Measurements from ENCODE around the gene MRPL55. TPM values are rescaled to one million over a fixed set of nuclear protein-coding genes. Genes with fewer than 3 reads are reported as not detected.

MRPL55 gene
- polyA plus RNA-seq, 5 donors = 30.3 to 54.2 (median 38.9) TPM

DNA sequence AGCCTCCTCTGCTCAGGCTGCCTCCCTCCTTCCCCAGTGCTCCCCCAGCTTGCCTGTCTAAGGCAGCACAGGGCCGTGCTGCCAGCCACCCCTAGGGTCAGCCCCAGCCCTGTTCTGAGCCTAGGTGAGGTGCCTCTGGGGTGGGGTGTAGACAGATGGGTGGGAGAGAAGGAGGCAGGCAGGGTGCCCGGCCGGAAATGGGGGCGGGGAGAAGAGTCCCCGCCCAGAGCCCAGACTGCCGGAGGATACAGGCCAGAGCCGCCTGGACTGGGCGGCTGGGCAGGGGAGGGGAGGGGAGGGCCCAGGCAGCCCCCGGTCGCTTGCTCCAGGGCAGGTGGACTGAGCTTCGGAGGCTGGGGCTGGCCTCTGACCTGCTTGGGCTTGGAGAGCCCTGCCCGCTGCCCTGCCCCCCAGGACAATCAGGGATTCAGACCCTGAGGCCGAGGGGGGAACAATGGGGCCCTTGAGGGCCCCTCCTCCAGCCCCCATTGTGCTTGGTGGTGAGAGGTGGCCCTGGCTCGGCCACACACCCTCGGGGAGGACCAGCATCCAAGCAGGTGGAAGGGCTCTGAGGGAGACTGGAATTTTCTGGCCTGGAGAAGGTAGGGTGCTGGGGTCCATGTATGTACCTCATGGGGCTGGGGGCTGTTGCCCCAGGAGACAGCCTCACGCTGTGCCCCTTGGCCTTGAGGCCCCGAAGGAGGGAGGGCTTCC is 40.5 kb upstream of the MRPL55 start, which contains the start of gene GJC2:
Gene GJC2 (plus strand): TSS at position 525 of the 714 bp plus-strand sequence. CDS start 7,829 bp downstream, outside the sequence.
- DNase-seq = peak in 1 of 2 donors; percentile 52

GRCh38 chr1:228148935-228149405 is 39.9 kb upstream of the MRPL55 start:
- DNase-seq = no peak

DNA sequence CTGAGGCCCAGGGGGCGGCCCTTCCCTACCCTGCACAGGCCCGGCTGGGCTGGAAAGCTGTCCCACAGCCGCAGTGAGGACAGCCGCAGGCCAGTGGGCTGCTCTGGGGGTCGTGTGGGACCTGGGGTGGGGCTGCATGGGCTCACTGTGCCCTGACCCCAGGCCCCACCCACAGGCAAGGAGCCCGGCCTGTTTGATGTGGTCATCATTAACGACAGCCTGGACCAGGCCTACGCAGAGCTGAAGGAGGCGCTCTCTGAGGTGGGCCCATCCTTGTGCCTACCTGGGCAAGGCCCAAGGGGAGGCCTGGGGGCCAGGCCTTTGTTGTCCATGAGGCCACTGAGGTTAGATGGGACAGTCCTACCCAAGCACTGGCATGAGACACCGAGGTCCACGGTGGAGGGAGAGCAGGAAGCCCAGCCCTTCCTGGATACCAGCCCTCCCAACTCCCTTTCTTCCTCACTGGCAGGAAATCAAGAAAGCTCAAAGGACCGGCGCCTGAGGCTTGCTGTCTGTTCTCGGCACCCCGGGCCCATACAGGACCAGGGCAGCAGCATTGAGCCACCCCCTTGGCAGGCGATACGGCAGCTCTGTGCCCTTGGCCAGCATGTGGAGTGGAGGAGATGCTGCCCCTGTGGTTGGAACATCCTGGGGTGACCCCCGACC is 39.2 kb upstream of the MRPL55 start:
- no peak for DNase-seq

DNA sequence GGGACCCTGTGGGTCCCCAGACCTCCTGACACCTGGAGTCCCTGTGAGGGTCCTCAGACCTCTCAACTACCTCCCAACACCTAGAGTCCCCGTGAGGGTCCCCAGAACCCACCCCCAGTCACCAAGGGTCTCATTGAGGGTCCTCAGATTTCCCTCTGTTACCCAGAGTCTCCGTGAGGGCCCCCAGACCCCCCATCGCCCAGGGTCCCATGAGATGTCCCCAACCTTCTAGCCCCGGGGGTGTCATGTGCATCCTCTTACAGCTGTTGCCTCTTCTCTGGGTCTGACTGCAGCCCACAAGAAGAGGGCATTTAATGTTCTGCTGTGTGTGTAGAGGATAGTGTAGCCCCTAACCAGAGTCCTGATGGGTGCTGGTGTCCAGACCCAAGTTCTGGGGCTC is 38.7 kb upstream of the MRPL55 start:
- DNase-seq = no peak

DNA sequence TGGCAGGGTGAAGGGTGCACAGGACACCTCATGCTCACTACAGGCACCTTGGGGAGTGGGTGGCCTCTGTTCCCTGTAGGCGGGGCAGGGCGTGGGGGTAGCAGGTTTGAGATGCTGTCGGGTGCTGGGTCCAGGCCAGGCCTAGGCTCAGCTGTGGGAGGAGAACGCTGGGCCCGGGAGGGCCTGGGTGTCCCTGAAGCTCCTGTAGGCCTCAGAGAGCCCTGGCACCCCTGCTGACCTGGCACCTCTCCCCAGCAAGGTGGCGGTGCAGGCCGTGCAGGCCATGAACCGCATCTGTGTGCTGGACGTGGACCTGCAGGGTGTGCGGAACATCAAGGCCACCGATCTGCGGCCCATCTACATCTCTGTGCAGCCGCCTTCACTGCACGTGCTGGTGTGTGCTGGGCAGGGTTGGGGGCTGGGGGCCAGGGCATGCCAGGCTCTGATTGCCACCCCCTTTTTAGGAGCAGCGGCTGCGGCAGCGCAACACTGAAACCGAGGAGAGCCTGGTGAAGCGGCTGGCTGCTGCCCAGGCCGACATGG is 38.1 kb upstream of the MRPL55 start:
- no peak for DNase-seq

DNA sequence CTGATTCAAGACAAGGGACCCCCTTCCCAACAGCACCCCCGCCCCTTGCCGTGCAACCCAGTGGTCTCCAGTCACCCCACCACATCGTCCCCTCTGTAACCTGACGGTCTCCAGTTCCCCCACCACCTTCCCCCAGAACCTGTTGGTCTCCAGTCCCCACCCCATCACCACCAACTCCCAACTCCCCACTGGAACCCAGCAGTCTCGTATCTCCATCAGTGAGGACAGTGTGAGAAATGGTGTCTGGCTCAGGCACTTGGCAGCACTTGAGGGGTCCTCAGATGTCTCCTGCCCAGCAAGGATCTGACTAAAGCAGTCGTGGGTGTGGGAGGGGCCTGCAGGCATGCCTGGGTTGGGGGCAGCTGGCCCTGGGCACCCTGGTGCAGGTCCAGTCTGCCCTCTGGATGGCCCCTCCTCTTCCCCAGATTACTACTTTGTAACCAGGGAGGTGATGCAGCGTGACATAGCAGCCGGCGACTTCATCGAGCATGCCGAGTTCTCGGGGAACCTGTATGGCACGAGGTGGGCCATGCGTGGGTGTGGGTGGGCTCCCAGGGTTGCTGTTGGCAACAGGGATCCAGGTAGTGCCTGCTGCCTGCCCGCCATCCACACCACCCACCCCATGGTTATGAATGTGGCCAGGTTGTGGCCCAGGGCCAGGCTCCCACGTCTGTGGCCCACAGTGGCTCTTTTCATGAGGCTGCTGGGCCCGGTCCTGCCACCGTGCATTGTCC is 37.5 kb upstream of the MRPL55 start:
- no peak for DNase-seq

GRCh38 chr1:228145463-228146416 is 36.6 kb upstream of the MRPL55 start:
- DNase-seq = no peak

- no peak for DNase-seq
These were observed 35.9 kb upstream of the MRPL55 start for GRCh38 chr1:228144993-228145343.

DNA sequence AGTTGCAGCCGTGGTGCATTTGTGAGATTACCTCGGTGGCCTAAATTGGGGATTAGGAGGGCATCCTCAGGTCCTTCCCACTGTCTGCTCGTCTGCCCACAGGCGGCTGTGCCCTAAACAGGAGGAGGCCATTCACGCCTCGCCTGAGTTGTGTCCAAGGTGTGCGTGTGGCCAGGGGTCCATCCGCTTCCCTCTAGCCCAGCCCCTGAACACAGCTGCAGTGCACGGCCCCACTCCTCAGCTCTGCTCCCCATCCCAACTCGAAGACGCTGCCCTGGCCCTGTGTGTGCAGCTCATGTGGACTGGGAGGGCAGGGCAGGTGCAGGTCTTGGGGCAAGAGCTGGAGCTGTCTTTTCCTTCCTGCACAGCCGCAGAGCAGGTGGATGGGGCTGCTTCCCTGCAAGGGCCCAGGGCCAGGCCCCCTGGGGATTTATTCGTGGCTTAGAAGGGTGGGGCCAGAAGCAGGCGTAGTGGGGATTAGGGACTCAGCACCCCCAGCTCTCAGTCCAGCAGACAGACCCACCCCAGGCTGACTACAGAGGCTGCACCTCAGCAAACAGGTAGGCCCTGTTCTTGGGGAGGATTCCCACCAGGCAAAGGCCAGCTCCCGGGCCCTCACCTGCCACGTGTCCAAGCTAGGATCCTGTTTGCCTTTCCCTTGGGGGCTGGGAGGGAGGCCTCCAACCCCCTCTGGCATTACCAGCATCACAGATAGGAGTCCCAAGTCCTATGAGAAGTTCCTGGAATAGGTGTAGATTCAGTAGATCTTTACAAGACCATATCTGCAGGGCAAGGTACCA is 35.3 kb upstream of the MRPL55 start:
- DNase-seq = no peak

GRCh38 chr1:228143480-228144192 is 34.5 kb upstream of the MRPL55 start:
- no peak for DNase-seq

DNA sequence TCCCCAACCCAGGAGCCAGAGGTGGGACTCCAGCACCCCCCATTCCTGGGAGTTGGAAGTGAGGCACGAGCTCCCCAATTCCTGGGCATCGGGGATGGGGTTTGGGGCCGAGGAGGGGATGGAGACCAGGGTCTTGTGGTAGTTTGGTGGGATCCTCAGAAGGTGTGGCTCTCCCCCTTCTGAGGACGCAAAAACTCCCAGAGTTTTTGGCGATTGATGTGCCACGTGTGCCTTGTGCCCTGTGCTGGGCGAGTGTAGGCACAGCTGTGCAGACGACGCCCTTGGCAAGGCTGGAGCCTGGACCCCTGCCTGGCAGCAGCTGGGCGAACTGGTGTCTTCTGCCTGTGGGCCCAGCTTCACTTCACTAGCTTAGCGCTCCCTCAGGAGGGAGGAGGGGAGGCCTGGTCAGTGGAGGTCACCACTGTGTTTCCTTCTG is 33.6 kb upstream of the MRPL55 start:
- no peak for DNase-seq

GRCh38 chr1:228142155-228142691 is 33.1 kb upstream of the MRPL55 start:
- DNase-seq = no peak

- no peak for DNase-seq
These were observed 32.3 kb upstream of the MRPL55 start for GRCh38 chr1:228141226-228142044.

GRCh38 chr1:228140724-228141225 is 31.7 kb upstream of the MRPL55 start:
- no peak for DNase-seq

DNA sequence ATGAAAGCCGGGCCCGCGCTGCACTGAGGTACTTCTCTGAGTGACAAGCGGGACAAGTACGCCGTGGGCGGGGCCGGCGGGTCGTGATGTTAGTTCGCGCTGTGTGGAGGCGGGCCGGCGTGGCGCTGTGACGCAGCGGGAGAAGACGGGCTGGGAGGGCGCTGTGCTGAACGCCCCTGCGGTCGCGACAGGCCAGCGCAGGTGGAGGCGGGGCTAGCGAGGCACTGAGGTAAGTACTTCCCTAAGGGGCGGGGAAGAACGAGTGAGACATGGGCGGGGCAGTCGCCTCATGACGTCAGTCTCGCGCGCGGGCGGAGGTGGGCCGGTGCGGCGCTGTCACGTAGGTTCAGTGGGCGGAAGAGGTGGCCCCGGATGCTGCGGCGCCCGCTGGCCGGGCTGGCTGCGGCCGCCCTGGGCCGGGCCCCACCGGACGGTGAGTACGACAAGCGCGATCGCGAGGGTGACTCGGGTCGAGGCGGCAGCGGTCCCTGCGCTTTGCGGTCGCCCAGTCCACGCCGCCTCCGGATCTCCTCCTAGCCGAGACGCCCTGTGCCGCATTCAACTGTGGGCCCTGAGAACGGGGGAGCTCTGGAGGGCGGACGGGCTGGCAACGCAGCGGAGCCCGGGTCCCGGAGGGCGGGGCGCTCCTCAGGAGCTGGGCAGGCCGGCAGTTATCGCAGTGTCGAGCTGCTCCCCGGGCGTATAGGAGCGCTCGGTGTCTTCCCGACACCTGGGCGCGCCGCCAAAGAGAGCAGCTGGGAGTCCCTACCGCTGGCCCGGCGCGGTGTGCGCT is 31.0 kb upstream of the MRPL55 start, which contains the start of gene GUK1:
Gene GUK1 (plus strand): TSS at position 349 of the 793 bp plus-strand sequence. CDS start 24 bp downstream, at position 373.
- DNase-seq = peak; percentile 99

- DNase-seq = no peak
These were observed 30.4 kb upstream of the MRPL55 start for GRCh38 chr1:228139406-228139930.

- DNase-seq = no peak
These were observed 27.8 kb upstream of the MRPL55 start for GRCh38 chr1:228136901-228137300.
